Mesendoderm (in vitro differentiated cells): ENCODE measurements around the gene FLCN.

ENCODE experiments used
- DNase-seq: peaks from one replicate; pipeline ENCODE4 v3.0.0; 2013
- H2AK5ac ChIP-seq: 2 replicates; pipeline ENCODE4 v1.6.1; 2013; ENCODE audit warnings: low read length, inconsistent platforms
- H2BK120ac ChIP-seq: 2 replicates; pipeline ENCODE4 v1.6.1; 2013; ENCODE audit warnings: low read depth, mild to moderate bottlenecking, low read length, moderate library complexity, mixed read lengths
- H2BK15ac ChIP-seq: replicated peaks from 2 replicates; pipeline ENCODE4 v1.6.1; 2013; ENCODE audit warnings: low read depth, mild to moderate bottlenecking, moderate library complexity
- H2BK5ac ChIP-seq: 2 replicates; pipeline ENCODE4 v1.6.1; 2013; ENCODE audit warnings: low read length, inconsistent platforms
- H3K18ac ChIP-seq: 2 replicates; pipeline ENCODE4 v1.6.1; 2013; ENCODE audit warnings: mild to moderate bottlenecking, low read length, mixed read lengths
- H3K23ac ChIP-seq: one replicate; pipeline ENCODE4 v1.6.1; 2013; ENCODE audit warnings: low read length
- H3K27ac ChIP-seq: 2 replicates; pipeline ENCODE4 v1.5.1; 2013; ENCODE audit warnings: low read depth, mild to moderate bottlenecking, inconsistent platforms, low read length, moderate library complexity
- H3K27me3 ChIP-seq: 2 replicates; pipeline ENCODE4 v1.6.1; 2013; ENCODE audit warnings: low read length, control low read depth, mild to moderate bottlenecking, inconsistent platforms; ENCODE audit not compliant: insufficient read depth, poor library complexity
- H3K36me3 ChIP-seq: 2 replicates; pipeline ENCODE4 v1.6.1; 2013; ENCODE audit warnings: low read length, inconsistent platforms; ENCODE audit not compliant: control insufficient read depth, insufficient read depth
- H3K4ac ChIP-seq: one replicate; pipeline ENCODE4 v1.6.1; 2013; ENCODE audit warnings: low read depth, mild to moderate bottlenecking, low read length, moderate library complexity
- H3K4me1 ChIP-seq: 2 replicates; pipeline ENCODE4 v1.6.1; 2013; ENCODE audit warnings: low read depth, low read length, inconsistent platforms; ENCODE audit not compliant: control insufficient read depth
- H3K4me2 ChIP-seq: 2 replicates; pipeline ENCODE4 v1.6.1; 2013; ENCODE audit warnings: low read length
- H3K4me3 ChIP-seq: 2 replicates; pipeline ENCODE4 v1.5.1; 2013; ENCODE audit warnings: mild to moderate bottlenecking, low read length
- H3K56ac ChIP-seq: one replicate; pipeline ENCODE4 v1.6.1; 2013; ENCODE audit warnings: low read length
- H3K79me1 ChIP-seq: 2 replicates; pipeline ENCODE4 v1.6.1; 2013; ENCODE audit warnings: low read length, inconsistent platforms
- H3K79me2 ChIP-seq: 2 replicates; pipeline ENCODE4 v1.6.1; 2013; ENCODE audit warnings: mild to moderate bottlenecking, low read length; ENCODE audit not compliant: control insufficient read depth, insufficient read depth
- H3K9ac ChIP-seq: 2 replicates; pipeline ENCODE4 v1.6.1; 2013; ENCODE audit warnings: low read length, inconsistent platforms
- H4K5ac ChIP-seq: one replicate; pipeline ENCODE4 v1.6.1; 2013; ENCODE audit warnings: low read length
- H4K8ac ChIP-seq: one replicate; pipeline ENCODE4 v1.6.1; 2013; ENCODE audit warnings: low read depth, mild to moderate bottlenecking, control low read depth, low read length, moderate library complexity
- WGBS: extraction: QIAGEN DNeasy Blood & Tissue Kit; methylation state at CpG from one replicate; pipeline ENCODE4 v1.1.7; 2013; ENCODE audit warnings: low lambda C conversion rate, missing lambda C conversion rate; ENCODE audit not compliant: insufficient coverage; ENCODE audit errors: extremely low coverage; 5-methylcytosine and 5-hydroxymethylcytosine counted together

Gene FLCN

GRCh38 chr17:17275971-17276370 lies 39.0 kb upstream of the FLCN start:
- Histone ChIP-seq H3K79me1 (peaks cover 16% of the 10 kb centered on the region), H3K27me3 (no peaks in the 10 kb centered on the region), H3K27ac (no peak overlapping the region), H4K5ac (no peak overlapping the region), H2BK120ac (no peak overlapping the region), H3K79me2 (peaks cover 39% of the 10 kb centered on the region), H4K8ac (no peak overlapping the region), H2BK5ac (no peak overlapping the region), H3K4ac (no peak overlapping the region), H3K36me3 (peaks cover 2% of the 10 kb centered on the region), H3K56ac (no peak overlapping the region), H2AK5ac (no peak overlapping the region), H3K4me2 (no peak overlapping the region), H3K4me1 (no peaks in the 10 kb centered on the region), H3K23ac (no peak overlapping the region), H2BK15ac (no peak overlapping the region), H3K4me3 (no peak overlapping the region), H3K9ac (no peak overlapping the region), H3K18ac (no peak overlapping the region)
- WGBS = no CpG with 5 or more reads among the region's 6 CpGs
- no peak for DNase-seq

GRCh38 chr17:17269926-17270773 lies 33.2 kb upstream of the FLCN start:
- Histone ChIP-seq H4K5ac (no peak overlapping the region), H3K56ac (no peak overlapping the region), H3K18ac (no peak overlapping the region), H2BK120ac (no peak overlapping the region), H2BK15ac (no peak overlapping the region), H2BK5ac (no peak overlapping the region), H4K8ac (no peak overlapping the region), H3K23ac (no peak overlapping the region), H3K9ac (no peak overlapping the region), H3K27me3 (no peaks in the 10 kb centered on the region), H3K27ac (no peak overlapping the region), H3K4ac (no peak overlapping the region), H3K4me2 (no peak overlapping the region), H3K4me3 (no peak overlapping the region), H2AK5ac (no peak overlapping the region), H3K79me1 (peaks cover 3% of the 10 kb centered on the region), H3K79me2 (peaks cover 2% of the 10 kb centered on the region), H3K36me3 (peaks cover 4% of the 10 kb centered on the region), H3K4me1 (no peaks in the 10 kb centered on the region)
- 100% methylated on average over 1 of the region's 9 CpGs for WGBS
- peak; percentile 46 for DNase-seq

- Histone ChIP-seq H3K4me2 (no peak overlapping the region), H3K27ac (no peak overlapping the region), H3K56ac (no peak overlapping the region), H3K4me1 (no peaks in the 10 kb centered on the region), H4K8ac (no peak overlapping the region), H2AK5ac (no peak overlapping the region), H3K23ac (no peak overlapping the region), H3K27me3 (no peaks in the 10 kb centered on the region), H3K4ac (no peak overlapping the region), H3K79me1 (no peaks in the 10 kb centered on the region), H2BK120ac (no peak overlapping the region), H2BK15ac (no peak overlapping the region), H3K4me3 (no peak overlapping the region), H4K5ac (no peak overlapping the region), H2BK5ac (no peak overlapping the region), H3K18ac (no peak overlapping the region), H3K79me2 (no peaks in the 10 kb centered on the region), H3K9ac (no peak overlapping the region), H3K36me3 (peaks cover 12% of the 10 kb centered on the region)
- DNase-seq = no peak
- no CpG with 5 or more reads among the region's 2 CpGs for WGBS
These were observed 27.5 kb upstream of the FLCN start for GRCh38 chr17:17264430-17264829.

- no peak overlapping the region for H3K9ac ChIP-seq
- no peak overlapping the region for H3K27ac ChIP-seq
- H3K27me3 ChIP-seq = no peaks in the 10 kb centered on the region
- H3K79me2 ChIP-seq = no peaks in the 10 kb centered on the region
- no peak overlapping the region for H3K18ac ChIP-seq
- no peak overlapping the region for H4K8ac ChIP-seq
- no peak overlapping the region for H3K4ac ChIP-seq
- no peak overlapping the region for H2BK15ac ChIP-seq
- no CpG with 5 or more reads among the region's 4 CpGs for WGBS
- H3K23ac ChIP-seq = no peak overlapping the region
- H4K5ac ChIP-seq = no peak overlapping the region
- no peaks in the 10 kb centered on the region for H3K4me1 ChIP-seq
- H3K79me1 ChIP-seq = no peaks in the 10 kb centered on the region
- no peak for DNase-seq
- no peak overlapping the region for H2BK120ac ChIP-seq
- no peak overlapping the region for H3K4me3 ChIP-seq
- H3K4me2 ChIP-seq = no peak overlapping the region
- H3K56ac ChIP-seq = no peak overlapping the region
- peaks cover 14% of the 10 kb centered on the region for H3K36me3 ChIP-seq
- no peak overlapping the region for H2BK5ac ChIP-seq
- no peak overlapping the region for H2AK5ac ChIP-seq
These were observed 22.0 kb upstream of the FLCN start for GRCh38 chr17:17258998-17259397.

GRCh38 chr17:17258011-17258410 lies 21.0 kb upstream of the FLCN start:
- Histone ChIP-seq H4K5ac (no peak overlapping the region), H3K79me2 (no peaks in the 10 kb centered on the region), H3K56ac (no peak overlapping the region), H3K4me1 (no peaks in the 10 kb centered on the region), H4K8ac (no peak overlapping the region), H3K18ac (no peak overlapping the region), H2BK15ac (no peak overlapping the region), H3K23ac (no peak overlapping the region), H3K36me3 (peaks cover 15% of the 10 kb centered on the region), H3K27me3 (no peaks in the 10 kb centered on the region), H3K9ac (no peak overlapping the region), H2BK5ac (no peak overlapping the region), H3K4me3 (no peak overlapping the region), H3K27ac (no peak overlapping the region), H3K79me1 (no peaks in the 10 kb centered on the region), H3K4ac (no peak overlapping the region), H2BK120ac (no peak overlapping the region), H3K4me2 (no peak overlapping the region), H2AK5ac (no peak overlapping the region)
- no CpG with 5 or more reads among the region's 7 CpGs for WGBS
- no peak for DNase-seq

- H3K18ac ChIP-seq = no peak overlapping the region
- no peak for DNase-seq
- no peaks in the 10 kb centered on the region for H3K79me1 ChIP-seq
- no peak overlapping the region for H2BK120ac ChIP-seq
- no peak overlapping the region for H3K27ac ChIP-seq
- H3K4me1 ChIP-seq = no peaks in the 10 kb centered on the region
- no peak overlapping the region for H3K4ac ChIP-seq
- no peak overlapping the region for H3K23ac ChIP-seq
- no peak overlapping the region for H3K4me2 ChIP-seq
- no peak overlapping the region for H2BK15ac ChIP-seq
- no peaks in the 10 kb centered on the region for H3K79me2 ChIP-seq
- no peak overlapping the region for H2BK5ac ChIP-seq
- H3K36me3 ChIP-seq = peaks cover 17% of the 10 kb centered on the region
- no peak overlapping the region for H3K56ac ChIP-seq
- H3K4me3 ChIP-seq = no peak overlapping the region
- no peak overlapping the region for H3K9ac ChIP-seq
- H2AK5ac ChIP-seq = no peak overlapping the region
- no CpG with 5 or more reads among the region's 1 CpG for WGBS
- no peaks in the 10 kb centered on the region for H3K27me3 ChIP-seq
- H4K8ac ChIP-seq = no peak overlapping the region
- no peak overlapping the region for H4K5ac ChIP-seq
These were observed 19.3 kb upstream of the FLCN start for GRCh38 chr17:17256316-17256715.
